Heart left ventricle (tissue), 16 donors: Measurements from ENCODE around the gene ARHGAP10. TPM values are rescaled to one million over a fixed set of nuclear protein-coding genes. Genes with fewer than 3 reads are reported as not detected.

Source experiments
- ATAC-seq, 4 donors: fragments of 200-7000 bp; cut with Tn5 transposase; one replicate each; pipeline ENCODE4 v1.9.1; 2020 to 2022; ENCODE audit warnings: moderate library complexity in 4 of 4, mild to moderate bottlenecking in 3 of 4, moderate number of reproducible peaks in 1 of 4
- DNase-seq, 5 donors: peaks; one replicate each; pipeline ENCODE4 v3.0.0-alpha.2; 2020
- H3K27ac ChIP-seq, 12 donors: fragments of 200-600 bp; sonication (generic) in 4 of 12; one replicate each; pipeline versions ENCODE4 v1.5.0 to v1.8.0; 2016 to 2022; ENCODE audit warnings: mild to moderate bottlenecking in 2 of 12
- H3K27me3 ChIP-seq, 9 donors: fragments of 200-600 bp; sonication (generic) in 2 of 9; one replicate each; pipeline versions ENCODE4 v1.5.1 to v1.8.0; 2016 to 2022; ENCODE audit warnings: mild to moderate bottlenecking in 3 of 9
- H3K36me3 ChIP-seq, 9 donors: fragments of 200-600 bp; sonication (generic) in 2 of 9; one replicate each; pipeline versions ENCODE4 v1.5.0 to v1.8.0; 2018 to 2022; ENCODE audit warnings: mild to moderate bottlenecking in 2 of 9
- H3K4me1 ChIP-seq, 12 donors: fragments of 200-600 bp; sonication (generic) in 4 of 12; one replicate each; pipeline versions ENCODE4 v1.5.0 to v1.8.0; 2016 to 2022; ENCODE audit warnings: mild to moderate bottlenecking in 3 of 12
- H3K4me3 ChIP-seq, 12 donors: fragments of 200-600 bp; sonication (generic) in 4 of 12; one replicate each; pipeline versions ENCODE4 v1.5.0 to v1.8.0; 2017 to 2022; ENCODE audit warnings: mild to moderate bottlenecking in 9 of 12, moderate library complexity in 4 of 12
- H3K9me3 ChIP-seq, 12 donors: fragments of 200-600 bp; sonication (generic) in 4 of 12; one replicate each; pipeline versions ENCODE4 v1.5.0 to v1.8.0; 2016 to 2022; ENCODE audit warnings: mild to moderate bottlenecking in 1 of 12
- POLR2A ChIP-seq, 2 donors: fragments of 450-650 bp; IDR thresholded peaks; one replicate each; pipeline ENCODE4 v1.6.1; 2017; ENCODE audit warnings: antibody characterized with exemption in 2 of 2, mild to moderate bottlenecking in 2 of 2, moderate library complexity in 2 of 2
- WGBS, 4 donors: extraction: QIAGEN DNeasy Blood & Tissue Kit in 2 of 4; methylation state at CpG; one replicate each; pipeline versions ENCODE4 v1.1.5 to v1.1.7; 2013 to 2018; 5-methylcytosine and 5-hydroxymethylcytosine counted together
- intact Hi-C, 10 donors: fragments of 100-400 bp; cut with DNase I; formaldehyde crosslinking; loops; one replicate each; pipeline versions ENCODE4 v1.11.1 to v1.14.2; 2022
- polyA plus RNA-seq, 2 donors: library from polyadenylated mRNA; stranded (reverse); fragments of 200-250 nt; gene quantifications; one replicate each; pipeline ENCODE4 v1.2.3, GENCODE V29; 2013
- total RNA-seq, 9 donors: library from RNA; depleted of rRNA in 2 of 9; stranded (reverse); fragments of >200 nt in 2 of 9; fragmentation: NEBNext Ultra II Directional in 3 of 9; extraction: Animal tissue kit (Norgen Biotek cat#: 25700) in 3 of 9; gene quantifications; one replicate each; pipeline versions ENCODE4 v1.1.0 to v1.2.4, GENCODE V29; 2016 to 2023
- TF ChIP-seq, protein P1 (sequence below), 12 donors: fragments of 200-600 bp; sonication (generic) in 4 of 12; IDR thresholded peaks; one replicate each; pipeline versions ENCODE4 v1.5.0 to v1.8.0; 2018 to 2022; ENCODE audit warnings: antibody characterized with exemption in 12 of 12, mild to moderate bottlenecking in 5 of 12
- donor health status: ischemic (EF 13 %, LVEDD 7.1; RV severe dilation, severe dysfunction).
- donor health status: healthy with polysubstance abuse.
- donor health status: DM: no; HTN: yes; CAD: no.
- donor health status: DM: no; HTN: no; CAD: no.
- donor health status: ischemic (EF 25% LVEDD 6.9; RV normal size, moderate dysfunction).
- donor health status: ischemic (EF 25% LVEDD 5.7; RV mildly dilated, moderate dysfunction).
- donor health status: healthy.
- donor health status: DM: yes; HTN: yes; CAD: no.
- donor health status: ischemic (EF 35%, LVEDD 5.7; RV mildly dilated, moderate dysfunction).
- donor health status: nonischemic (EF 11% LVEDD 7.7; RV severe dilation, severe dysfunction).
- donor health status: DM: yes; HTN: yes; CAD: no.
- donor health status: PGD.
- donor health status: ischemic (EF 29% LVEDD 5.4; RV normal size, mild dysfunction).
- donor health status: nonischemic (EF 23%, LVEDD 6.1; RV moderate dilation, normal function).

Gene ARHGAP10
- total and polyA plus RNA-seq, 11 donors = 30.6 to 73.7 (median 51.7) TPM

- H3K36me3 ChIP-seq = peaks cover 0 to 46% (median 16%) of the 10 kb centered on the region in 9 donors
- no peaks in the 10 kb centered on the region for H3K27me3 ChIP-seq
- peak overlapping the region in 2 of 12 donors; percentile 11 to 34 for H3K27ac ChIP-seq
- H3K4me3 ChIP-seq = no peak overlapping the region
- 73 to 85% (median 80%) methylated on average over 3 of the region's 3 CpGs for WGBS, 4 donors
- H3K9me3 ChIP-seq = no peaks in the 10 kb centered on the region
- peak in 1 of 4 donors; percentile 23 for ATAC-seq
- no peak for TF ChIP-seq POLR2A (IDR thresholded peaks at IDR 0.05)
- TF ChIP-seq, protein P1, sequence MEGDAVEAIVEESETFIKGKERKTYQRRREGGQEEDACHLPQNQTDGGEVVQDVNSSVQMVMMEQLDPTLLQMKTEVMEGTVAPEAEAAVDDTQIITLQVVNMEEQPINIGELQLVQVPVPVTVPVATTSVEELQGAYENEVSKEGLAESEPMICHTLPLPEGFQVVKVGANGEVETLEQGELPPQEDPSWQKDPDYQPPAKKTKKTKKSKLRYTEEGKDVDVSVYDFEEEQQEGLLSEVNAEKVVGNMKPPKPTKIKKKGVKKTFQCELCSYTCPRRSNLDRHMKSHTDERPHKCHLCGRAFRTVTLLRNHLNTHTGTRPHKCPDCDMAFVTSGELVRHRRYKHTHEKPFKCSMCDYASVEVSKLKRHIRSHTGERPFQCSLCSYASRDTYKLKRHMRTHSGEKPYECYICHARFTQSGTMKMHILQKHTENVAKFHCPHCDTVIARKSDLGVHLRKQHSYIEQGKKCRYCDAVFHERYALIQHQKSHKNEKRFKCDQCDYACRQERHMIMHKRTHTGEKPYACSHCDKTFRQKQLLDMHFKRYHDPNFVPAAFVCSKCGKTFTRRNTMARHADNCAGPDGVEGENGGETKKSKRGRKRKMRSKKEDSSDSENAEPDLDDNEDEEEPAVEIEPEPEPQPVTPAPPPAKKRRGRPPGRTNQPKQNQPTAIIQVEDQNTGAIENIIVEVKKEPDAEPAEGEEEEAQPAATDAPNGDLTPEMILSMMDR (IDR thresholded peaks at IDR 0.05) = no peak
- DNase-seq = no peak
- intact Hi-C loops = no loop called here
- H3K4me1 ChIP-seq = peaks cover 0 to 42% (median 22%) of the 10 kb centered on the region in 12 donors
Measured at GRCh38 chr4:147943159-147943638, 211.3 kb downstream of the ARHGAP10 start.

DNA sequence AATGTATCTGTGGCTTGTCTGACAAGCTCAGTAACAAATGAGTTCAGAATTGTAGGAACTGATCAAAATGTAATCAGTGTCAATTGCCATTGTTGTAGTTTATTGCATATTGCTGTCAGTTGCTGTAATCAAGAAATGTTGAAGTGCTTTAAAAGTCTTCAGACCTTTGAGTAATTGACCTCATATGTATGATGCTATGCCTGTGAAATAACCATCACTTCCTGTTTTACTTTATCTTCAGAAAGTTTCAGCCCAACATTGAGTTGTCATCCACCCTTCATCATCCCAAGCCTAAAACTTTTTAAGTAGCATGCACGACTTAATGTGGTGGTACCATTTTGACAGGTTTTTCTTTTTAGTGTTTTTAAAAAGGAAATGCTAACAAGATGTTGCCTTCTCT, 212.4 kb downstream of the ARHGAP10 start:
- Histone ChIP-seq H3K4me1 (peaks cover 0 to 34% (median 19%) of the 10 kb centered on the region in 12 donors), H3K9me3 (no peaks in the 10 kb centered on the region), H3K27me3 (no peaks in the 10 kb centered on the region), H3K36me3 (peaks cover 0 to 54% (median 22%) of the 10 kb centered on the region in 9 donors), H3K4me3 (no peak overlapping the region), H3K27ac (no peak overlapping the region)
- WGBS, 4 donors = 78 to 90% (median 83%) methylated on average over 1 of the region's 1 CpG
- DNase-seq (no peak), ATAC-seq (no peak)
- intact Hi-C loops = no loop called here
- TF ChIP-seq, protein P1 (IDR thresholded peaks at IDR 0.05) = no peak
- TF ChIP-seq POLR2A (IDR thresholded peaks at IDR 0.05) = no peak

GRCh38 chr4:147944670-147945260, 212.9 kb downstream of the ARHGAP10 start:
- 93 to 95% (median 94%) methylated on average over 10 of the region's 10 CpGs for WGBS, 4 donors
- Histone ChIP-seq H3K27me3 (no peaks in the 10 kb centered on the region), H3K9me3 (no peaks in the 10 kb centered on the region), H3K4me3 (no peak overlapping the region), H3K4me1 (peaks cover 0 to 29% (median 14%) of the 10 kb centered on the region in 12 donors), H3K27ac (no peak overlapping the region), H3K36me3 (peaks cover 0 to 59% (median 25%) of the 10 kb centered on the region in 9 donors)
- ATAC-seq = no peak
- intact Hi-C loops = no loop called here
- no peak for DNase-seq
- no peak for TF ChIP-seq POLR2A (IDR thresholded peaks at IDR 0.05)
- TF ChIP-seq, protein P1 (IDR thresholded peaks at IDR 0.05) = no peak

- Histone ChIP-seq H3K4me1 (peaks cover 0 to 9% (median 0%) of the 10 kb centered on the region in 12 donors), H3K36me3 (peaks cover 0 to 70% (median 26%) of the 10 kb centered on the region in 9 donors), H3K4me3 (no peak overlapping the region), H3K9me3 (peaks cover 0 to 7% (median 0%) of the 10 kb centered on the region in 12 donors), H3K27me3 (no peaks in the 10 kb centered on the region), H3K27ac (no peak overlapping the region)
- intact Hi-C loops = no loop called here
- TF ChIP-seq, protein P1 (IDR thresholded peaks at IDR 0.05) = no peak
- no peak for TF ChIP-seq POLR2A (IDR thresholded peaks at IDR 0.05)
- WGBS, 4 donors = 88 to 96% (median 93%) methylated on average over 5 of the region's 5 CpGs
- no peak for ATAC-seq
- DNase-seq = no peak
Measured at GRCh38 chr4:147948336-147948735, 216.4 kb downstream of the ARHGAP10 start.
